Ovary (tissue), 3 donors: ENCODE data around the gene THAP4.

Experiments
- POLR2A ChIP-seq: fragments of 450-650 bp; IDR thresholded peaks from one replicate; pipeline ENCODE4 v1.6.1; 2017; ENCODE audit warnings: antibody characterized with exemption, mild to moderate bottlenecking, moderate library complexity
- TF ChIP-seq, protein P1 (sequence below), 3 donors: fragments of 450-650 bp in 2 of 3; fragments of 200-600 bp in 1 of 3; IDR thresholded peaks; one replicate each; pipeline versions ENCODE4 v1.5.1 to v1.8.0; 2016 to 2022; ENCODE audit warnings: antibody characterized with exemption in 3 of 3, mild to moderate bottlenecking in 1 of 3
- donor health status: DM: no; HTN: no; CAD: no.

DNA sequence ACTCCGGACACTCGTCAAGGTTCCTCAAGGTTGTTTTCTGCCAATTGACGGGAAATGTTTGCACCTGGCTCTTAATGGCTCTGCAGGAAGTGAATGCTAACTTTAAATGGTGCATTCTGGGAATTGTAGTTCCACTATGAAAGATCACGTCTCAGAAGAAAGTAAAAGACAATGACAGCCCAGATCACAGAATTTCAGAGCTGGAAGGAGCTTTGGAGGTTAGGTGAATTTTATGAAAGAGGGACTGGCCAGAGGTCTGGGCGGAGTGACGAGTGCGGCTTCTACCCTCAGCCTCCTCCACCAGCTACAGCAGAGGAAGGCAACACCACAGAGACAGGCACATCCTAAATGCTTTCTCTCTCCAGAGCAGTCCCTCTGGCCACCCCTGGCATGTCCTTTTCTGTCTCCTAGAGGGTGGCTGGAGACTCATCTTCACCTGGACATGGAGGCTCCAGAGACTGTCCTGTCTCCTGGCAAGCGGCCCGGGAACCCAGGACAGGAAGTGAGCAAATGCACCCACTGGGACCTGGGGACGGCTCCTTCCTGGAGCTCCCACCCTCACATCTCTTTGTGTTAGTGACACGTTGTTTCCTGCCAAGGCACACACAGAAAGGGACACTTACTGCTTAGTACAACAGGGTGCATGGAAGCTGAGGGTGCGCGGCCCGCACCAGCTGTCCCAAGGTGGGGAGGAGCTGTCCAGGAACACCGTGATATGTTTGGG is 19.4 kb downstream of the THAP4 start:
- TF ChIP-seq, protein P1, sequence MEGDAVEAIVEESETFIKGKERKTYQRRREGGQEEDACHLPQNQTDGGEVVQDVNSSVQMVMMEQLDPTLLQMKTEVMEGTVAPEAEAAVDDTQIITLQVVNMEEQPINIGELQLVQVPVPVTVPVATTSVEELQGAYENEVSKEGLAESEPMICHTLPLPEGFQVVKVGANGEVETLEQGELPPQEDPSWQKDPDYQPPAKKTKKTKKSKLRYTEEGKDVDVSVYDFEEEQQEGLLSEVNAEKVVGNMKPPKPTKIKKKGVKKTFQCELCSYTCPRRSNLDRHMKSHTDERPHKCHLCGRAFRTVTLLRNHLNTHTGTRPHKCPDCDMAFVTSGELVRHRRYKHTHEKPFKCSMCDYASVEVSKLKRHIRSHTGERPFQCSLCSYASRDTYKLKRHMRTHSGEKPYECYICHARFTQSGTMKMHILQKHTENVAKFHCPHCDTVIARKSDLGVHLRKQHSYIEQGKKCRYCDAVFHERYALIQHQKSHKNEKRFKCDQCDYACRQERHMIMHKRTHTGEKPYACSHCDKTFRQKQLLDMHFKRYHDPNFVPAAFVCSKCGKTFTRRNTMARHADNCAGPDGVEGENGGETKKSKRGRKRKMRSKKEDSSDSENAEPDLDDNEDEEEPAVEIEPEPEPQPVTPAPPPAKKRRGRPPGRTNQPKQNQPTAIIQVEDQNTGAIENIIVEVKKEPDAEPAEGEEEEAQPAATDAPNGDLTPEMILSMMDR (IDR thresholded peaks at IDR 0.05): no peak
- TF ChIP-seq POLR2A: no peak
